ENCODE results near the gene MGAT4A. TPM values are rescaled to one million over a fixed set of nuclear protein-coding genes. Genes with fewer than 3 reads are reported as not detected.

Gene MGAT4A
- total and polyA plus RNA-seq, 7 donors, result 9.5 to 28.2 (median 21.6) TPM

GRCh38 chr2:98703738-98704137 is 27.2 kb downstream of the MGAT4A start:
- intact Hi-C loops (cut with DNase I), result no loop called here
- no peak for DNase-seq
- 57 to 81% methylated on average over 5 of the region's 5 CpGs for WGBS, 2 donors
- Histone ChIP-seq H3K27ac (peak overlapping the region; percentile 21 to 76 (median 67)), H3K9me3 (no peaks in the 10 kb centered on the region), H3K4me1 (peaks cover 0 to 55% (median 50%) of the 10 kb centered on the region in 4 donors), H3K27me3 (no peaks in the 10 kb centered on the region), H3K4me3 (no peak overlapping the region), H3K36me3 (no peaks in the 10 kb centered on the region)
- no peak for TF ChIP-seq POLR2AphosphoS5 (IDR thresholded peaks at IDR 0.05)
- no peak for TF ChIP-seq POLR2A (IDR thresholded peaks at IDR 0.05)
- TF ChIP-seq, protein P1, sequence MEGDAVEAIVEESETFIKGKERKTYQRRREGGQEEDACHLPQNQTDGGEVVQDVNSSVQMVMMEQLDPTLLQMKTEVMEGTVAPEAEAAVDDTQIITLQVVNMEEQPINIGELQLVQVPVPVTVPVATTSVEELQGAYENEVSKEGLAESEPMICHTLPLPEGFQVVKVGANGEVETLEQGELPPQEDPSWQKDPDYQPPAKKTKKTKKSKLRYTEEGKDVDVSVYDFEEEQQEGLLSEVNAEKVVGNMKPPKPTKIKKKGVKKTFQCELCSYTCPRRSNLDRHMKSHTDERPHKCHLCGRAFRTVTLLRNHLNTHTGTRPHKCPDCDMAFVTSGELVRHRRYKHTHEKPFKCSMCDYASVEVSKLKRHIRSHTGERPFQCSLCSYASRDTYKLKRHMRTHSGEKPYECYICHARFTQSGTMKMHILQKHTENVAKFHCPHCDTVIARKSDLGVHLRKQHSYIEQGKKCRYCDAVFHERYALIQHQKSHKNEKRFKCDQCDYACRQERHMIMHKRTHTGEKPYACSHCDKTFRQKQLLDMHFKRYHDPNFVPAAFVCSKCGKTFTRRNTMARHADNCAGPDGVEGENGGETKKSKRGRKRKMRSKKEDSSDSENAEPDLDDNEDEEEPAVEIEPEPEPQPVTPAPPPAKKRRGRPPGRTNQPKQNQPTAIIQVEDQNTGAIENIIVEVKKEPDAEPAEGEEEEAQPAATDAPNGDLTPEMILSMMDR (IDR thresholded peaks at IDR 0.05), result no peak
- no peak for TF ChIP-seq EP300 (IDR thresholded peaks at IDR 0.05)

DNA sequence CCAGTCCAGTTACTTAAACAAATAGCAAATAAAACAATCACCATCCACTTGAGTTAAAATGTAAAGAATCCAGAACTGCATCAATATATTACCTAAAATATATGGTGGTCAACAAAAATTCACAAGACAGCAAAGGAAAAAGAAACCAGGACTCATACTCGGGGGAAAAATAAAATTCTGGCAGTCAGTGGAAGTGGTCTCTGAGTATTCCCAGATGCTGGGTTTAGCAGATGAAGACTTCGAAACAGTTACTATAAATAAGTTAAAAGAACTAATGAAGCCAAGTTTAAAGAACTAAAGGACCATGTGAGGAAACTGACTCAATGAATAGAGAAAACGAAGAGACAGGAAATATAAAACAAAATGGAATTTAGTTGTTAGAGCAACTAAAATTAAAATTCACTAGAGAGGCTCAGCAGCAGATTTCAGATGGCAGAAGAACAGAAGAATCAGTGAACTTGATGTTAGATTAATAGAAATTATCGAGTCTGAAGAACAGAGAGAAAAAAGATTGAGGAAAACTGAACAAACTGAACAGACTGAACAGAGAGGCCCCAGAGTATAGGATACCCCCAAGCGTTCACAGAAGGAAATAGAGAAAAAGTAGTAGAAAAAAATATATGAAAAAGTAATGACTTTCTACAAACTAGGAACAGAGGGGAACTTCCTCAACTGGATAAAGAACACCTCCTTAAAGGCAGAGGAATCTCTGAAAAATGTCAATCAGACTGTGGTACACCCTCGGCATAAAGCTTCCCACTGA is 27.9 kb downstream of the MGAT4A start:
- peak overlapping the region; percentile 63 to 76 (median 70) for H3K27ac ChIP-seq
- TF ChIP-seq POLR2A (IDR thresholded peaks at IDR 0.05), result no peak
- peak in 3 of 4 donors; percentile 28 to 63 (median 28) for TF ChIP-seq POLR2AphosphoS5 (IDR thresholded peaks at IDR 0.05)

DNA sequence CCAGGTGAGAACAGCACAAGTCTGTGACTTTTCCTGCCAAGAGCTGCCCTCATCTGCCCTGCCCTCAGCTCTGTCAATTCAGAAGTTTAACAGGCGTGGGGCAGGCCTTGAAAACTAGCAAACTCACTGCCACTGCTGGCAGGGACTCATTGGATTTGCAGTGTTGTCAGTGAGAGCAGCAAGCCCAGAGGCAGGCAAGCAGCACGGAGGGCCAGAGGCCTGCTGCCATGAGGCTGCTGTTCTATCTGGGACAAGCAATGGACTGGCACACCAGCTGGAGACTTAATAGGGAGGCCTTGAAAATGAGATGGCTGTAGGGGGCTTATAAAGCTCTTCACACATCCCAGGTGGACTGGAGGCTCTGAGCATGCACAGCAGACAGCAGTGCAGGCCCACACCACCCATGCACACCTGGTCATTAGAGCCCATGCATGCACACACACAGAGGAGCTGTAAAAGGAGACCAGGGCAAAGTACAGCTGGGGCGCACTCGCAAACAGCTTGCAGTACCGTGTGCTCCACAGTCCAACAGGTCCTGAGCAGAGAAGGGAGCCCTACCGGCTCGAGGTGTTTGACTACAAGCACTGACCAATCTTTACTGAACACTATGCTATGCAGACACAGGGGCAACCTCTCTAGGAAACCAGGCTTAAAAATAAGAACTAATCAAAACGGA is 28.7 kb downstream of the MGAT4A start:
- H3K9me3 ChIP-seq, result no peaks in the 10 kb centered on the region
- TF ChIP-seq POLR2AphosphoS5 (IDR thresholded peaks at IDR 0.05), result peak in 3 of 4 donors; percentile 37 to 67 (median 41)
- TF ChIP-seq EP300 (IDR thresholded peaks at IDR 0.05), result no peak
- peak overlapping the region; percentile 63 to 76 (median 70) for H3K27ac ChIP-seq
- peak; percentile 64 for DNase-seq
- no peaks in the 10 kb centered on the region for H3K36me3 ChIP-seq
- H3K4me1 ChIP-seq, result peaks cover 0 to 42% (median 38%) of the 10 kb centered on the region in 4 donors
- 13 to 57% methylated on average over 8 of the region's 8 CpGs for WGBS, 2 donors
- H3K27me3 ChIP-seq, result no peaks in the 10 kb centered on the region
- peak overlapping the region in 2 of 4 donors; percentile 19 to 21 for H3K4me3 ChIP-seq
- intact Hi-C loops (cut with DNase I), result no loop called here

More for the DNA sequence above, 27.9 kb downstream of the MGAT4A start:
- 16 to 53% methylated on average over 6 of the region's 6 CpGs for WGBS, 2 donors
- Histone ChIP-seq H3K9me3 (no peaks in the 10 kb centered on the region), H3K27me3 (no peaks in the 10 kb centered on the region), H3K36me3 (no peaks in the 10 kb centered on the region), H3K4me1 (peaks cover 0 to 49% (median 46%) of the 10 kb centered on the region in 4 donors), H3K4me3 (peak overlapping the region in 2 of 4 donors; percentile 19 to 21)
- intact Hi-C loops (cut with DNase I), result no loop called here
- DNase-seq, result no peak

DNA sequence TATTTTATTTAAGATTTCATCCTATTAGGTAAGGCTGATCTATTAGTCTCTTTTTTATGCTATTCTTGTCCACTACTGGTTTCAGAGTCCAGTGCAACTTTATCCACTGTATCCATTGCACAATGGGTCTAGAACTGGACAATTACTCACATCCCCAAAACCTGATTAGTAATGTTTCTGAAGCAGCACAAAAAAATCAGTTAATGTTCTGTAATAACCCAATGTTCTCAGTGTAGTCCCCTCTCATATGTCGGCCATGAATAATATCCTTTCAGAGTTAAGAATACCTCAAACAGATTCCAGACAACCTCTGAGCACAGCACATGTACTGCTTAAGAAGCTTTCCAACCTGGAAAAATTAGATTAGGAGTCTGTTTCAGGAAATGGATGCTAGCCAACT is 29.7 kb downstream of the MGAT4A start:
- H3K27me3 ChIP-seq, result no peaks in the 10 kb centered on the region
- no peak for DNase-seq
- no peaks in the 10 kb centered on the region for H3K36me3 ChIP-seq
- intact Hi-C loops (cut with DNase I), result no loop called here
- peak overlapping the region; percentile 63 to 76 (median 70) for H3K27ac ChIP-seq
- H3K4me3 ChIP-seq, result no peak overlapping the region
- WGBS, 2 donors, result 14 to 61% methylated on average over 1 of the region's 1 CpG
- TF ChIP-seq EP300 (IDR thresholded peaks at IDR 0.05), result no peak
- TF ChIP-seq, protein P1 (IDR thresholded peaks at IDR 0.05), result no peak
- no peak for TF ChIP-seq POLR2A (IDR thresholded peaks at IDR 0.05)
- TF ChIP-seq POLR2AphosphoS5 (IDR thresholded peaks at IDR 0.05), result peak in 2 of 4 donors; percentile 26 to 41
- H3K4me1 ChIP-seq, result peaks cover 0 to 36% (median 33%) of the 10 kb centered on the region in 4 donors
- H3K9me3 ChIP-seq, result no peaks in the 10 kb centered on the region

DNA sequence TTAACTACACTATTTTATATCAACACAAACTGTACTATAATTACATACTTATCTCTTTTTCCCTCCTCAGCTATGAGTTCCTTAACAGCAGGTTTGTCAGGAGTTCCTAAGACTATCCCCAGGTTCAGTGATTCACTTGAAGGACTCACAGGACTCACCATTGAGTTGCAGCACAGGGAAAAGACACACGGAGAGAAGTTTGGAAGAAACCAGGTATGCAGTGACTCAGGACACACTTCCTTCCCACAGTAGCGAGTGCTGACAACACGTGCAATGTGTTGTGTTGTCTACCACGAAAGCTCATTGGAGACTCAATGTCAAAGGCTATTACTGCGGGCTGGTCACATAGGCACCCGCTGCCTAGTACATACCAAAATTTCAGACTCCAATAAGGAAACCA is 32.0 kb downstream of the MGAT4A start:
- H3K27ac ChIP-seq, result no peak overlapping the region
- WGBS, 2 donors, result 61 to 81% methylated on average over 6 of the region's 6 CpGs
- intact Hi-C loops (cut with DNase I), result no loop called here
- no peaks in the 10 kb centered on the region for H3K27me3 ChIP-seq
- TF ChIP-seq, protein P1 (IDR thresholded peaks at IDR 0.05), result no peak
- H3K4me1 ChIP-seq, result peaks cover 0 to 32% (median 31%) of the 10 kb centered on the region in 4 donors
- H3K36me3 ChIP-seq, result no peaks in the 10 kb centered on the region
- H3K9me3 ChIP-seq, result no peaks in the 10 kb centered on the region
- no peak overlapping the region for H3K4me3 ChIP-seq
- DNase-seq, result no peak

Measured in sigmoid colon (tissue), 7 donors.